K562 (cell line): ENCODE results near the gene MYO3B. TPM values are rescaled to one million over a fixed set of nuclear protein-coding genes. Genes with fewer than 3 reads are reported as not detected.

ENCODE experiments used
- CCAR2 ChIP-seq: fragments of 200-400 bp; formaldehyde crosslinking; IDR thresholded peaks from 2 replicates; pipeline ENCODE4 v1.6.1; 2017; ENCODE audit warnings: mild to moderate bottlenecking, low read depth, low read length
- FOS ChIP-seq: IDR thresholded peaks from 3 replicates; pipeline ENCODE4 v1.6.1; 2011; ENCODE audit not compliant: insufficient read length; ENCODE audit errors: extremely low read depth
- HDAC6 ChIP-seq: IDR thresholded peaks from 2 replicates; pipeline ENCODE4 v1.6.1; 2012; ENCODE audit warnings: low read depth, mild to moderate bottlenecking, control low read depth, inconsistent platforms, low read length, moderate library complexity
- HMGN3 ChIP-seq: IDR thresholded peaks from 2 replicates; pipeline ENCODE4 v1.6.1; 2011; ENCODE audit warnings: borderline replicate concordance, low read depth, mild to moderate bottlenecking, mixed read lengths, low read length; ENCODE audit not compliant: insufficient read length; ENCODE audit errors: extremely low read depth
- IRF2 ChIP-seq: sonication (generic); formaldehyde crosslinking; IDR thresholded peaks from 2 replicates; pipeline ENCODE4 v1.8.1; 2022; ENCODE audit warnings: mild to moderate bottlenecking, missing genetic modification reagents
- MAX ChIP-seq: sonication (generic); formaldehyde crosslinking; IDR thresholded peaks from 2 replicates; pipeline ENCODE4 v1.9.0; 2022; ENCODE audit warnings: mild to moderate bottlenecking, missing genetic modification reagents
- MED1 ChIP-seq: sonication (generic); formaldehyde crosslinking; IDR thresholded peaks from 2 replicates; pipeline ENCODE4 v1.8.1; 2023; ENCODE audit warnings: missing genetic modification reagents, borderline replicate concordance
- MEF2A ChIP-seq: IDR thresholded peaks from 2 replicates; pipeline ENCODE4 v1.6.1; 2011; ENCODE audit warnings: low read depth, mild to moderate bottlenecking, low read length, moderate library complexity; ENCODE audit not compliant: control insufficient read depth
- MYNN ChIP-seq, 2 experiments: sonication (generic); formaldehyde crosslinking in 1 of 2; IDR thresholded peaks; 2 replicates each; pipeline versions ENCODE4 v1.5.0 to v1.6.1; 2016 to 2020; ENCODE audit warnings: antibody characterized with exemption in 1 of 2, missing genetic modification reagents in 1 of 2
- SRSF3 ChIP-seq: fragments of 200-400 bp; formaldehyde crosslinking; IDR thresholded peaks from 2 replicates; pipeline ENCODE4 v1.6.1; 2016; ENCODE audit warnings: mild to moderate bottlenecking, low read length, moderate library complexity; ENCODE audit not compliant: insufficient read depth
- SRSF9 ChIP-seq: fragments of 200-400 bp; formaldehyde crosslinking; IDR thresholded peaks from 2 replicates; pipeline ENCODE4 v1.6.1; 2017; ENCODE audit warnings: low read depth, low read length, borderline replicate concordance
- TCF7 ChIP-seq: sonication (generic); IDR thresholded peaks from 2 replicates; pipeline ENCODE4 v1.6.1; 2016; ENCODE audit warnings: antibody characterized with exemption, borderline replicate concordance
- TCFL5 ChIP-seq: fragments of 250-450 bp; sonication (Bioruptor Pico); conservative IDR thresholded peaks from 2 replicates; pipeline ENCODE4 v1.6.1; 2021; ENCODE audit warnings: mild to moderate bottlenecking, moderate library complexity, matching md5 sums
- TRIM24 ChIP-seq, 2 experiments: fragments of 450-650 bp; IDR thresholded peaks; 2 replicates each; pipeline ENCODE4 v1.6.1; 2016
- ZKSCAN3 ChIP-seq: fragments of 250-450 bp; sonication (Bioruptor Pico); IDR thresholded peaks from 2 replicates; pipeline ENCODE4 v1.4.0; 2020
- ZNF121 ChIP-seq: sonication (generic); formaldehyde crosslinking; conservative IDR thresholded peaks from 2 replicates; pipeline ENCODE4 v1.8.0; 2022; ENCODE audit warnings: missing genetic modification reagents
- ZNF217 ChIP-seq: sonication (generic); formaldehyde crosslinking; IDR thresholded peaks from 2 replicates; pipeline ENCODE4 v1.8.0; 2022; ENCODE audit warnings: mild to moderate bottlenecking, missing genetic modification reagents
- ZNF253 ChIP-seq: fragments of 250-450 bp; sonication (Bioruptor Pico); conservative IDR thresholded peaks from 2 replicates; pipeline ENCODE4 v1.6.1; 2021; ENCODE audit warnings: mild to moderate bottlenecking
- ZNF311 ChIP-seq: fragments of 250-450 bp; sonication (Bioruptor Pico); IDR thresholded peaks from 2 replicates; pipeline ENCODE4 v1.4.0; 2020; ENCODE audit warnings: mild to moderate bottlenecking, moderate library complexity
- ZNF668 ChIP-seq: fragments of 250-450 bp; sonication (Bioruptor Pico); IDR thresholded peaks from 2 replicates; pipeline ENCODE4 v1.8.0; 2022; ENCODE audit warnings: mild to moderate bottlenecking, inconsistent platforms
- polyA plus RNA-seq, 8 experiments: library from polyadenylated mRNA; depleted of rRNA in 4 of 8; stranded (reverse) in 5 of 8; unstranded in 3 of 8; fragments of >200 nt; fragmentation: Nextera tagmentation in 2 of 8; fragmentation: Illumina TruSeq in 1 of 8; extraction: Ambion mirVana in 2 of 8; extraction: Trizol in 1 of 8; gene quantifications; 2 replicates each; pipeline versions ENCODE4 v1.2.1 to v1.2.3, GENCODE V29; 2011 to 2014; ENCODE audit warnings: inconsistent platforms in 1 of 8, missing spikeins in 1 of 8
- total RNA-seq, 7 experiments: library from RNA; depleted of rRNA in 6 of 7; stranded (reverse); fragments of >200 nt in 6 of 7; fragmentation: Illumina TruSeq in 2 of 7; extraction: Trizol in 2 of 7; gene quantifications; 2 replicates each; pipeline versions ENCODE4 v1.2.1 to v1.2.3, GENCODE V29; 2011 to 2021; ENCODE audit warnings: low replicate concordance in 1 of 7
- TF ChIP-seq, protein P1 (sequence below): IDR thresholded peaks from 2 replicates; pipeline ENCODE4 v1.6.1; 2011; ENCODE audit warnings: borderline replicate concordance, low read depth, mild to moderate bottlenecking, moderate library complexity, low read length; ENCODE audit not compliant: insufficient read depth, poor library complexity, severe bottlenecking
- TF ChIP-seq, protein P2 (sequence below): fragments of 250-450 bp; sonication (Bioruptor Pico); IDR thresholded peaks from 2 replicates; pipeline ENCODE4 v1.5.0; 2021; ENCODE audit warnings: mild to moderate bottlenecking, moderate library complexity
- TF ChIP-seq, protein P3 (sequence below): fragments of 250-450 bp; sonication (Bioruptor Pico); IDR thresholded peaks from 2 replicates; pipeline ENCODE4 v1.4.0; 2020; ENCODE audit warnings: borderline replicate concordance

Gene MYO3B
- total and polyA plus RNA-seq, 9 of the 15 experiments (the other 6 are each of a cell fraction or from before 2014, with no cell fraction given) = 2.7 to 6.5 (median 3.6) TPM

- TF ChIP-seq IRF2 (CRISPR knock-in tag) (no peak), SRSF3 (no peak), ZNF668 (no peak), MEF2A (no peak), ZNF217 (CRISPR knock-in tag) (no peak), ZNF311 (CRISPR knock-in tag) (peak; percentile 92), TCF7 (no peak), MAX (no peak), SRSF9 (no peak), TCFL5 (CRISPR knock-in tag) (no peak), ZNF121 (CRISPR knock-in tag) (no peak), CCAR2 (no peak), HDAC6 (no peak), ZKSCAN3 (CRISPR knock-in tag) (no peak), MYNN (IDR thresholded peaks at IDR 0.05) (no peak), MYNN (CRISPR knock-in tag; IDR thresholded peaks at IDR 0.05) (no peak), FOS (peak; percentile 31), ZNF253 (no peak), HMGN3 (no peak), MED1 (CRISPR knock-in tag) (no peak), TRIM24 (IDR thresholded peaks at IDR 0.05) (peak; percentile 82 to 84)
- TF ChIP-seq, protein P1, sequence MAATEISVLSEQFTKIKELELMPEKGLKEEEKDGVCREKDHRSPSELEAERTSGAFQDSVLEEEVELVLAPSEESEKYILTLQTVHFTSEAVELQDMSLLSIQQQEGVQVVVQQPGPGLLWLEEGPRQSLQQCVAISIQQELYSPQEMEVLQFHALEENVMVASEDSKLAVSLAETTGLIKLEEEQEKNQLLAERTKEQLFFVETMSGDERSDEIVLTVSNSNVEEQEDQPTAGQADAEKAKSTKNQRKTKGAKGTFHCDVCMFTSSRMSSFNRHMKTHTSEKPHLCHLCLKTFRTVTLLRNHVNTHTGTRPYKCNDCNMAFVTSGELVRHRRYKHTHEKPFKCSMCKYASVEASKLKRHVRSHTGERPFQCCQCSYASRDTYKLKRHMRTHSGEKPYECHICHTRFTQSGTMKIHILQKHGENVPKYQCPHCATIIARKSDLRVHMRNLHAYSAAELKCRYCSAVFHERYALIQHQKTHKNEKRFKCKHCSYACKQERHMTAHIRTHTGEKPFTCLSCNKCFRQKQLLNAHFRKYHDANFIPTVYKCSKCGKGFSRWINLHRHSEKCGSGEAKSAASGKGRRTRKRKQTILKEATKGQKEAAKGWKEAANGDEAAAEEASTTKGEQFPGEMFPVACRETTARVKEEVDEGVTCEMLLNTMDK = no peak
- TF ChIP-seq, protein P2, sequence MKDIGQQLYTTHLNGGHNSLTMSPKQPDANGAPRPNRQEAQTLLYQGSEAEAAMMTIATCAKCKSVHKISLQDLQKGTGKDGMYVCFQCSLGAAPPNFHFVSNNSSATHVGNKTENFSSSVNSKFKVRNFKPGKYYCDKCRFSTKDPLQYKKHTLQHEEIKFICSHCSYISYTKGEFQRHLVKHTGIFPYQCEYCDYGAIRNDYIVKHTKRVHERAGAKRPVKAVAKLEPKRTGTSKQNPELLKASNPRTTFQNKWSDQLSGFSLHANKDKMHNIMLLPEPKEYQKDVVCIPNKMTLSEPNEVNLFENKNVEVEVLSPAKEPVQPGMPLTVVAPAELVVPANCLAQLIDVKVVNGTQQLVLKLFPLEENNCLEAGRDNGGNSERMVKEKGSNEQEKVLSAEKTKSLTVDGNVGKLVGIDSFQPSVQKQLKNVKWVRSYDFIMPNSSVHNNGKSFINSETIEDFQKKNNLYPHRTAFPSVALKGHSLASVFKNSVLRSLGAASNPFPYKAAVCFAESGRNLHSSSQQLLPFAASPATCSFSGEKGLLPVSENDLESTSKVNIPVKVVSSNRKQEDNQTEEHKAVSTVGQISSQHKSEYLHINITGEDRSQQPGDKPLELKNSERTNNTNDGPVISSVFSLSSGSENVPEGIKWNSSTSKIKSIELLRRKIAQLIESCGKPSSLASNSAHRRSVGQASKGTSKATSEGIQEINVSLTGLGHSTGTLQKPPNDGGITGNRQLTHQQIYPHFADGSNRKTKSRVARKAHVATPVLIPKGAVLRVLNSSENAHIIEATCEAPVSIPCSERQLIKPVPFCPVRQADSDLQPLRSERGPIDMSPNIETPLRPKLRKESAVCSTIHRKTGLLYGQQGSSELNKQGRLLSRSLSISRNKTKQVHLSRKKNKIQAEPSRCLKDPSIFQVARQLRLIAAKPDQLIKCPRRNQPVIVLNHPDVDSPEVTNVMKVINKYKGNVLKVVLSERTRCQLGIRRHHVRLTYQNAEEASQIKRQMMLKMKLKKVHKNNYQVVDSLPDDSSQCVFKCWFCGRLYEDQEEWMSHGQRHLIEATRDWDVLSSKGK (CRISPR knock-in tag) = no peak
- TF ChIP-seq, protein P3, sequence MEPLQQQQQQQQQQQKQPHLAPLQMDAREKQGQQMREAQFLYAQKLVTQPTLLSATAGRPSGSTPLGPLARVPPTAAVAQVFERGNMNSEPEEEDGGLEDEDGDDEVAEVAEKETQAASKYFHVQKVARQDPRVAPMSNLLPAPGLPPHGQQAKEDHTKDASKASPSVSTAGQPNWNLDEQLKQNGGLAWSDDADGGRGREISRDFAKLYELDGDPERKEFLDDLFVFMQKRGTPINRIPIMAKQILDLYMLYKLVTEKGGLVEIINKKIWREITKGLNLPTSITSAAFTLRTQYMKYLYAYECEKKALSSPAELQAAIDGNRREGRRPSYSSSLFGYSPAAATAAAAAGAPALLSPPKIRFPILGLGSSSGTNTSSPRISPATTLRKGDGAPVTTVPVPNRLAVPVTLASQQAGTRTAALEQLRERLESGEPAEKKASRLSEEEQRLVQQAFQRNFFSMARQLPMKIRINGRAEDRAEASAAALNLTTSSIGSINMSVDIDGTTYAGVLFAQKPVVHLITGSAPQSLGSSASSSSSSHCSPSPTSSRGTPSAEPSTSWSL (CRISPR knock-in tag) = peak; percentile 49; the same call in 1 of the 2 replicates
Observed at GRCh38 chr2:170247882-170248393, 70.0 kb downstream of the MYO3B start (continued).
